WTC11 (cell line): Measurements from ENCODE around the gene SGPP2. TPM values are rescaled to one million over a fixed set of nuclear protein-coding genes. Genes with fewer than 3 reads are reported as not detected.

Experiments
- ATAC-seq: fragments of 200-7000 bp; cut with Tn5 transposase; 2 replicates; pipeline ENCODE4 v1.10.0; 2021; ENCODE audit warnings: mild to moderate bottlenecking, moderate library complexity
- CTCF ChIA-PET: fragments of 300-600 bp; sonication (Branson Sonifier 250); formaldehyde crosslinking; loops from one replicate; lab custom pipeline; 2021; ENCODE audit warnings: antibody characterized with exemption; lab: Charles Lee
- POLR2A ChIA-PET: fragments of 350-600 bp; sonication (Branson Sonifier 250); formaldehyde crosslinking; loops from one replicate; lab custom pipeline; 2021; ENCODE audit warnings: antibody characterized with exemption; lab: Charles Lee
- DNase-seq: peaks from one replicate; pipeline ENCODE4 v3.0.0; 2021; ENCODE audit warnings: low spot score
- H3K27ac Mint-ChIP-seq: 2 replicates; pipeline ENCODE4 v1.8.0; 2021; ENCODE audit warnings: mixed read lengths
- H3K27me3 Mint-ChIP-seq: 2 replicates; pipeline ENCODE4 v1.8.0; 2021; ENCODE audit warnings: low read depth, mild to moderate bottlenecking, moderate library complexity, mixed read lengths
- H3K36me3 Mint-ChIP-seq: 2 replicates; pipeline ENCODE4 v1.8.0; 2021; ENCODE audit warnings: mixed read lengths
- H3K4me1 Mint-ChIP-seq: 2 replicates; pipeline ENCODE4 v1.8.0; 2022; ENCODE audit warnings: mixed read lengths
- H3K4me3 Mint-ChIP-seq: 2 replicates; pipeline ENCODE4 v1.8.0; 2021; ENCODE audit warnings: mild to moderate bottlenecking, moderate library complexity, mixed read lengths
- H3K9me3 Mint-ChIP-seq: 2 replicates; pipeline ENCODE4 v1.8.0; 2021; ENCODE audit warnings: mixed read lengths
- ATF6 ChIP-seq: sonication (generic); formaldehyde crosslinking; IDR thresholded peaks from 2 replicates; pipeline ENCODE4 v1.8.1; 2023; ENCODE audit warnings: mild to moderate bottlenecking, missing genetic modification reagents
- CBFB ChIP-seq: sonication (generic); formaldehyde crosslinking; IDR thresholded peaks from 2 replicates; pipeline ENCODE4 v1.8.1; 2022; ENCODE audit warnings: mild to moderate bottlenecking, low read depth, missing genetic modification reagents
- E2F1 ChIP-seq: sonication (generic); formaldehyde crosslinking; IDR thresholded peaks from 2 replicates; pipeline ENCODE4 v1.8.0; 2022; ENCODE audit warnings: mild to moderate bottlenecking, missing genetic modification reagents
- ELF4 ChIP-seq: sonication (generic); formaldehyde crosslinking; IDR thresholded peaks from 2 replicates; pipeline ENCODE4 v1.8.1; 2022; ENCODE audit warnings: low read depth, mild to moderate bottlenecking, moderate library complexity, missing genetic modification reagents
- EMX1 ChIP-seq: fragments of 250-450 bp; sonication (Bioruptor Pico); IDR thresholded peaks from 2 replicates; pipeline ENCODE4 v1.8.0; 2021; ENCODE audit warnings: mild to moderate bottlenecking
- ETV6 ChIP-seq: sonication (generic); formaldehyde crosslinking; IDR thresholded peaks from 2 replicates; pipeline ENCODE4 v1.8.1; 2022; ENCODE audit warnings: mild to moderate bottlenecking, missing genetic modification reagents
- FOXJ3 ChIP-seq: sonication (generic); formaldehyde crosslinking; IDR thresholded peaks from 2 replicates; pipeline ENCODE4 v1.9.0; 2021; ENCODE audit warnings: missing genetic modification reagents, mild to moderate bottlenecking, borderline replicate concordance
- HMGA2 ChIP-seq: fragments of 250-450 bp; sonication (Bioruptor Pico); IDR thresholded peaks from 2 replicates; pipeline ENCODE4 v1.4.0; 2021; ENCODE audit warnings: mild to moderate bottlenecking, moderate library complexity
- IRF2 ChIP-seq: sonication (generic); formaldehyde crosslinking; IDR thresholded peaks from 2 replicates; pipeline ENCODE4 v1.8.0; 2022; ENCODE audit warnings: low read depth, missing genetic modification reagents, borderline replicate concordance
- JUN ChIP-seq: sonication (generic); formaldehyde crosslinking; IDR thresholded peaks from 2 replicates; pipeline ENCODE4 v1.8.0; 2023; ENCODE audit warnings: mild to moderate bottlenecking, missing genetic modification reagents
- MLX ChIP-seq: sonication (generic); formaldehyde crosslinking; IDR thresholded peaks from 2 replicates; pipeline ENCODE4 v1.8.1; 2023; ENCODE audit warnings: mild to moderate bottlenecking, missing genetic modification reagents, moderate library complexity
- MYBL2 ChIP-seq: sonication (generic); formaldehyde crosslinking; IDR thresholded peaks from 2 replicates; pipeline ENCODE4 v1.8.1; 2023; ENCODE audit warnings: mild to moderate bottlenecking, moderate library complexity, missing genetic modification reagents
- NFYB ChIP-seq: sonication (generic); formaldehyde crosslinking; conservative IDR thresholded peaks from 2 replicates; pipeline ENCODE4 v1.8.0; 2022; ENCODE audit warnings: low read depth, missing genetic modification reagents
- NR3C1 ChIP-seq: sonication (generic); formaldehyde crosslinking; conservative IDR thresholded peaks from 2 replicates; pipeline ENCODE4 v1.8.1; 2023; ENCODE audit warnings: low read depth, mild to moderate bottlenecking, missing genetic modification reagents
- OVOL2 ChIP-seq: fragments of 250-450 bp; sonication (Bioruptor Pico); IDR thresholded peaks from 2 replicates; pipeline ENCODE4 v1.9.0; 2021; ENCODE audit warnings: mild to moderate bottlenecking, borderline replicate concordance
- SMAD3 ChIP-seq: sonication (generic); formaldehyde crosslinking; IDR thresholded peaks from 2 replicates; pipeline ENCODE4 v1.8.0; 2022; ENCODE audit warnings: missing genetic modification reagents, mild to moderate bottlenecking, borderline replicate concordance
- SOX15 ChIP-seq: fragments of 250-450 bp; sonication (Bioruptor Pico); IDR thresholded peaks from 2 replicates; pipeline ENCODE4 v1.9.0; 2021; ENCODE audit warnings: mild to moderate bottlenecking
- TEAD4 ChIP-seq: sonication (generic); formaldehyde crosslinking; IDR thresholded peaks from 2 replicates; pipeline ENCODE4 v1.8.0; 2022; ENCODE audit warnings: mild to moderate bottlenecking, missing genetic modification reagents
- TP53 ChIP-seq: sonication (generic); formaldehyde crosslinking; IDR thresholded peaks from 2 replicates; pipeline ENCODE4 v1.8.1; 2023; ENCODE audit warnings: mild to moderate bottlenecking, missing genetic modification reagents
- total RNA-seq: library from RNA; stranded (reverse); gene quantifications from 3 replicates; pipeline ENCODE4 v1.2.3, GENCODE V29; 2021
- TF ChIP-seq, protein P1 (sequence below): sonication (generic); formaldehyde crosslinking; IDR thresholded peaks from 2 replicates; pipeline ENCODE4 v1.8.0; 2023; ENCODE audit warnings: mild to moderate bottlenecking, missing genetic modification reagents
- TF ChIP-seq, protein P2 (sequence below): sonication (generic); formaldehyde crosslinking; IDR thresholded peaks from 2 replicates; pipeline ENCODE4 v1.8.1; 2023; ENCODE audit warnings: mild to moderate bottlenecking, missing genetic modification reagents

Gene SGPP2
- total RNA-seq, 1 experiment from 2014 or later, result 0.07 TPM

DNA sequence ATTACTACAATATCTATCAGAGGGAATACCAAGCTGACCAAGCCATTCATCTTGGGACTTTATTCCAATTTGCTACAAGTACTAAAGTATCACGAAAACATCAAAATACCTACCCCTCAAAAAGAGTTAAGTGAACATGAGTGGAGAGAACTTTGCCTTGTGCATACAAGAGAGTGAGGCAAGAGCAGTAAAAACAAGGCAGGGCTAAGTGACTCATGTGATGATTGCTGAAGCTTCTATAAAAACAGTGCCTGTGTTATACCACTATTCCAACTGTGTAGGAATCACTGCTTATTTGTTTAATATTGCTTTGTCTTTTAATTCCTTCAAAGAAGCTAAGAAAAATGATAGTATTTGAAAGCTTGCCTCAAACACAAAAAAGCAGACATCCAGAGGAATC is 170.3 kb downstream of the SGPP2 start (continued):
- TF ChIP-seq, protein P1, sequence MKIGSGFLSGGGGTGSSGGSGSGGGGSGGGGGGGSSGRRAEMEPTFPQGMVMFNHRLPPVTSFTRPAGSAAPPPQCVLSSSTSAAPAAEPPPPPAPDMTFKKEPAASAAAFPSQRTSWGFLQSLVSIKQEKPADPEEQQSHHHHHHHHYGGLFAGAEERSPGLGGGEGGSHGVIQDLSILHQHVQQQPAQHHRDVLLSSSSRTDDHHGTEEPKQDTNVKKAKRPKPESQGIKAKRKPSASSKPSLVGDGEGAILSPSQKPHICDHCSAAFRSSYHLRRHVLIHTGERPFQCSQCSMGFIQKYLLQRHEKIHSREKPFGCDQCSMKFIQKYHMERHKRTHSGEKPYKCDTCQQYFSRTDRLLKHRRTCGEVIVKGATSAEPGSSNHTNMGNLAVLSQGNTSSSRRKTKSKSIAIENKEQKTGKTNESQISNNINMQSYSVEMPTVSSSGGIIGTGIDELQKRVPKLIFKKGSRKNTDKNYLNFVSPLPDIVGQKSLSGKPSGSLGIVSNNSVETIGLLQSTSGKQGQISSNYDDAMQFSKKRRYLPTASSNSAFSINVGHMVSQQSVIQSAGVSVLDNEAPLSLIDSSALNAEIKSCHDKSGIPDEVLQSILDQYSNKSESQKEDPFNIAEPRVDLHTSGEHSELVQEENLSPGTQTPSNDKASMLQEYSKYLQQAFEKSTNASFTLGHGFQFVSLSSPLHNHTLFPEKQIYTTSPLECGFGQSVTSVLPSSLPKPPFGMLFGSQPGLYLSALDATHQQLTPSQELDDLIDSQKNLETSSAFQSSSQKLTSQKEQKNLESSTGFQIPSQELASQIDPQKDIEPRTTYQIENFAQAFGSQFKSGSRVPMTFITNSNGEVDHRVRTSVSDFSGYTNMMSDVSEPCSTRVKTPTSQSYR (CRISPR knock-in tag), result no peak
- TF ChIP-seq E2F1 (CRISPR knock-in tag), result no peak

DNA sequence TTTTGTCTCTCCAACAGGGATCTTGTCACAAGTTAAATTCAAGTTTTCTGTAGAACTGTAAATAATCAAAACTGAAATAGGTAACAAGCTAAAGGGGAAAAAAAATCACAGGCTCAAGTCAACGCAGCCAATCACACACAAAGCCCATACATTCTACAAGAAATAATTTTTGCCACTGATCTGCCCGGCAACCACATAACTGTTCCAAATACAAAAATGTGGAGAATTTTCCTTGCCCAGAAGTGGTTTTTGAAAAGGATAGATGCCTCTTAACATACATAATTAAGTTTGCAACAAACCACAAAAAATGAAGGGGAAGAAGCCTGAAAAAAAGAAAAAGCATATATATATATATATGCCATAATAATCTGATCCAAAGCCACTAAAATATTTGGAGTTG is 171.2 kb downstream of the SGPP2 start:
- H3K36me3 Mint-ChIP-seq, result peaks cover 51% of the 10 kb centered on the region
- no peak overlapping the region for H3K4me3 Mint-ChIP-seq
- TF ChIP-seq SMAD3 (CRISPR knock-in tag) (no peak), IRF2 (CRISPR knock-in tag) (no peak), MLX (CRISPR knock-in tag) (no peak), JUN (no peak), FOXJ3 (no peak), ELF4 (CRISPR knock-in tag) (no peak), OVOL2 (no peak), ETV6 (no peak), SOX15 (no peak), NFYB (no peak), CBFB (CRISPR knock-in tag) (no peak), NR3C1 (CRISPR knock-in tag) (no peak), ATF6 (CRISPR knock-in tag) (no peak), EMX1 (CRISPR knock-in tag) (no peak), TEAD4 (CRISPR knock-in tag) (no peak), MYBL2 (CRISPR knock-in tag) (no peak), TP53 (CRISPR knock-in tag) (no peak), HMGA2 (CRISPR knock-in tag) (no peak)
- TF ChIP-seq, protein P2, sequence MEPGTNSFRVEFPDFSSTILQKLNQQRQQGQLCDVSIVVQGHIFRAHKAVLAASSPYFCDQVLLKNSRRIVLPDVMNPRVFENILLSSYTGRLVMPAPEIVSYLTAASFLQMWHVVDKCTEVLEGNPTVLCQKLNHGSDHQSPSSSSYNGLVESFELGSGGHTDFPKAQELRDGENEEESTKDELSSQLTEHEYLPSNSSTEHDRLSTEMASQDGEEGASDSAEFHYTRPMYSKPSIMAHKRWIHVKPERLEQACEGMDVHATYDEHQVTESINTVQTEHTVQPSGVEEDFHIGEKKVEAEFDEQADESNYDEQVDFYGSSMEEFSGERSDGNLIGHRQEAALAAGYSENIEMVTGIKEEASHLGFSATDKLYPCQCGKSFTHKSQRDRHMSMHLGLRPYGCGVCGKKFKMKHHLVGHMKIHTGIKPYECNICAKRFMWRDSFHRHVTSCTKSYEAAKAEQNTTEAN (CRISPR knock-in tag), result no peak
- peaks cover 7% of the 10 kb centered on the region for H3K9me3 Mint-ChIP-seq
- no peak for ATAC-seq
- POLR2A ChIA-PET, result no interaction called here
- CTCF ChIA-PET, result interaction anchor here (1.1 kb wide), 1 partner anchor 277 kb away, joined by 4 read pairs; no protein-coding TSS in a partner anchor
- H3K4me1 Mint-ChIP-seq, result no peaks in the 10 kb centered on the region
- no peaks in the 10 kb centered on the region for H3K27me3 Mint-ChIP-seq
- no peak for DNase-seq
- H3K27ac Mint-ChIP-seq, result peak overlapping the region; percentile 18; the same call in 1 of the 2 replicates
